NCI-H2107 treated with DMSO at 0.1 percent for 48 hours (cell line): ENCODE measurements around the gene ALDH7A1.
"Not testable (repeated sequence)": the region's sequence is repeated elsewhere in the genome, so short reads cannot be mapped to it uniquely, and the experiment has no call there.

Experiments
- DNase-seq: peaks from one replicate; lab custom pipeline; 2025; ENCODE audit not compliant: unreplicated experiment; lab: John Stamatoyannopoulos, UW

Gene ALDH7A1

DNA sequence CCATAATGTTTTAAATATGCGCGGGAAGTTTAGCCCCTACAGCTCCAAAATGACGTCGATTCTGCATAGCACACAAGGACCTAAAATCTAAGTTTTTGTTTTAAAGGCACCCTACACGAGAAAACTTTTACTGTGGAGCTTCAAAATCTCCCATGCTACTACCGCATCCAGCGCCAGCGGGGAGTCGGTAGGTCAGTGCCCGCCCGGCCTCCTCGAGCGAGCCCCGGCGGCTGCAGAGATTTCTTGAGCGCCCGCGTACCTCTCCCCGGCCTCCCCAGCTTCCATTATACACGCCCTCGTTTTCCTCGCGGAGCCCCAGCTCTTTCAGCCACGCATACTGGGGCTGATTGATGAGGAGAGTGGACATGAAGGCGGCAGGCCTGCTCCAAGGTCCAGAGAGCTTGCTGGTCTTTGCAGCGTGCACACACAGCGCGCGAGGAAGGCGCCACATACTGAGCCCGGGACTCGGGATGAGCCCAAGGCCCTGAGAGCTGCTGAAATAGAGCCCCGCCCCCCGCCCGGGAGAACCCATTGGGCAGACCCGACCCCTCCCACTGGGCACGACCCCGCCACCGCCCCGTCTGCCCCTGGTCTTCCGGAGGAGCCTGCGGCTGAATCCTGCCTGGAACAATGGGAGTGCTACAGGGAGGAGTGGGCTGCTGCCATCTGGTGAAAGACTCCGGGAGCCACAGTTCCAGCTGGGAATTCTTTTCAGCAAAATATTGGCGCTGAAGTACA is at the start of gene ALDH7A1:
TSS of gene ALDH7A1 (minus strand) at position 472 of the 738 bp plus-strand sequence. CDS start at position 451, 21 bp downstream.
- peak; percentile 59 for DNase-seq

DNA sequence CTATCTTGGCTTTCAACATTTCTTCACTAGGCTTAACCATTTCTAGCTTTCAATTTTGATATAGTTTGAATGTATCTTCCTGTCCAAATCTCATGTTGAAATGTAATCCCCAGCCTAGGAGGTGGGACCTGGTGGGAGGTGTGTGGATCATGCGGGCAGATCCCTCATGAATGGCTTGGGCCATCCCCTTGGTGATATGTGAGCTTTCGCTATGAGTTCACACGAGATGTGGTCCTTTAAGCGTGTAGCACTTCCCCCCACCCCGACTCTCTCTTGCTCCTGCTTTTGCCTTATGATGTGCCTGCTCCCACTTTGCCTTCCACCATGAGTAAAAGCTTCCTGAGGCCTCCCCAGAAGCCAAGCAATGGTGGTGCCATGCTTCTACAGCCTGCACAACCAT is 46.4 kb upstream of the ALDH7A1 start:
- no peak for DNase-seq

DNA sequence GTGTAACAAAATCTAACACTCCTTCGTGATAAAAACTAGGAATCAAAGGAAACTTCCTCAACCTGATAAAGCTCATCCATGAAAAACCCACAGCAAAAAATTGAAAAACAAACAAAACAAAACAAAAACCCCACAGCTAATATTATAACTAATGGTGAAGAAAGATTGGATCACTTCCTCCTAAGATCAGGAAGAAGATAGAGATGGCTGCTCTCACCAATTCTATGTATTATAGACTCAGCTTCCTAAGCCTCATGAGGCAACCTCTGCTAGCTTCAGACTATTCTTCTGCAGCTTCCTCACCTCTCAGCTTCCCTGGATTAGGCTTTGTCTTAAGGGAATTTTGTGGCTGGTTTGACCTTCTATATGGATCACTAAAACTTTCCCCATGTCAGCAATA is 45.8 kb upstream of the ALDH7A1 start:
- no peak for DNase-seq

DNA sequence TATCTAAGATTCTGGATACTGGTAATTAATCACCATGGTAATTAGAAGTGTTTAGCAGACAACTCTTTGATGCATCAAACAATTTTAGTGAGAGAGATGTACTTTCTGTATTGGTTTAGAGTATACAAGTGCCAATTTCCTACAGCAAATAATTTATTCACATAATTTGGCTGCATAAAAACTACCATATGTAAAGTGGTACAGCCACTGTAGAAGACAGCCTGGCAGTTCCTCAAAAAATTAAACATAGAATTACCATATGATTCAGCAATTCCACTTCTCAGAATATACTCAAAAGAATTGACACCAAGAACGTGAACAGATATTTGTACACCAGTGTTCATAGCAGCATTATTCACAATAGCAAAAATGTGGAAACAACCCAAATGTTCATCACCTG is 41.9 kb upstream of the ALDH7A1 start:
- no peak for DNase-seq

DNA sequence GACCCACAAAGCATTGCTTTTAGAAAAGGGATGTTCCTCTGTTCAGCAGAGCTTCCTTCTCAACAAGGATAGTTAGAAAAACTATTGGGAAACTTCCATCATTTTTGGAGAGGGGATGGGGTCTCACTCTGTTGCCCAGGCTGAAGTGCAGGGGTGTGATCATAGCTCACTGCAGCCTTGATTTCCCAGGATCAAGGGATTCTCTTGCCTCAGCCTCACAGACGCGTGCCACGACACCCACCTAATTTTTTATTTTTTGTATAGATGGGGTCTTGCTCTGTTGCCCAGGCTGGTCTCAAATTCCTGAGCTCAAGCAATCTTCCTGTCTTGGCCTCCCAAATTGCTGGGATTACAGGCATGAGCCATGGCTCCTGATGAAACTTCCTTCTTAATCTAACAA is 40.6 kb upstream of the ALDH7A1 start:
- no peak for DNase-seq

DNA sequence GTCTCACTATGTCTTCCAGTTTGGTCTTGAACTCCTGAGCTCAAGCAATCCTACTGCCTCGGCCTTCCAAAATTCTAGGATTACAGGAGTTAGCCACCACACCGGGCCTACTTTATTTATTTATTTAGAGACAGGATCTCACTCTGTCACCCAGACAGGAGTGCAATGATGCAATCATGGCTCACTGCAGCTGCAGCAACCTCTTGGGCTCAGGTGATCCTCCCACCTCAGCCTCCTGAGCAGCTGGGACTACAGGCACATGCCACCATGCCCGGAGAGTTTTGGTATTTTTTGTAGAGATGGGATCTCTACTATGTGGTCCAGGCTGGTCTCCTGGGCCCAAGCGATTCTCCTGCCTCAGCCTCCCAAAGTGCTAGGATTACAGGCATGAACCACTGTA is 38.5 kb upstream of the ALDH7A1 start:
- no peak for DNase-seq

DNA sequence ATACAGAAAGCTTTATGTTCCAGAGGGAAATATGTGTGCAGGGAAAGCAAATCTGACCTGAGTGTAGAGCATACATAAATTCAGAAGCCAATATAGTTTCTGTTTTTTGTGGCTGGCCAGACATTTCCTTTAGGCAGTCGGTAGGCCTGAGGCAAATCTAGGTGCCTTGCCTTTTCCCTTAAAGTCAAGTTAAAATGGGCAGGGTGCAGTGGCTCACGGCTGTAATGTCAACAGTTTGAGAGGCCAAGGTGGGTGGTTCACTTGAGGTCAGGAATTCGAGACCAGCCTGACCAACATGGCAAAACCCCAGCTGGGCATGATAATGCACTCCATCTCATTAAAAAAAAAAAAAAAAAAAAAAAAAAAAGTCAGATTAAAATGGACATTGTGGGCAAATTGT is 36.9 kb upstream of the ALDH7A1 start:
- DNase-seq, result no peak

DNA sequence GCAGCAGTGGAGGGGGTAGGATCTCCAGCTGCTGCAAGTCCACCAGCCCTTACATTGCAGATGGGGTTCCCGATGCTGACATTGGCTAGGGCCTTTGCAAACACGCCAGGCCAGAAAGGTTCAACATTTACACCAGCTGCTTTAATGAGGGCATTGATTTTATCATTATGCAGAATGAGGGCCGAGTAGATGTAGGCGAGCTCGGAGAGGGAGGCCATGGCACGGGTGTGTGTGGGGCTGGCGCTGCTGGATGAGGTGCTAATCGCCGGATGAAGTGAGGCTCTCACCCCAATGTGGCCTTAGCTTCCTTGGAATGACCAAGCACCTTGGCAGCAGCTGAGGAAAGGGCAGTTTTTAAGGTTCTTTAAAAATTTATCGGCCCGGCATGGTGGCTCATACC is 33.1 kb upstream of the ALDH7A1 start:
- DNase-seq, result no peak

DNA sequence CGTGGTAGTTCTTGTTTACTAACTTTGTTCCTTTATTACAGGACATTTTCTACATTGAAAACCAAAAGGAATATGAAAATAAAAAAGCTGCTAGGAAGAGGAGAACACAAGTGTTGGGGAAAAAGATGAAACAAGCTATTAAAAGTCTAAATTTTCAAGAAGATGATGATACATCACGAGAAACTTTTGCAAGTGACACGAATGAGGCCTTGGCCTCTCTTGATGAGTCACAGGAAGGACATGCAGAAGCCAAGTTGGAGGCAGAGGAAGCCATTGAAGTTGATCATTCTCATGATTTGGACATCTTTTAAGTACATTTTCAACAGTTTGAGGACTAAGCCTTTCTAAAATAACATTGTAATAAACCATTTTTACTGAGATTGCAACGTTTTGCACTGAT is 29.5 kb upstream of the ALDH7A1 start:
- no peak for DNase-seq

DNA sequence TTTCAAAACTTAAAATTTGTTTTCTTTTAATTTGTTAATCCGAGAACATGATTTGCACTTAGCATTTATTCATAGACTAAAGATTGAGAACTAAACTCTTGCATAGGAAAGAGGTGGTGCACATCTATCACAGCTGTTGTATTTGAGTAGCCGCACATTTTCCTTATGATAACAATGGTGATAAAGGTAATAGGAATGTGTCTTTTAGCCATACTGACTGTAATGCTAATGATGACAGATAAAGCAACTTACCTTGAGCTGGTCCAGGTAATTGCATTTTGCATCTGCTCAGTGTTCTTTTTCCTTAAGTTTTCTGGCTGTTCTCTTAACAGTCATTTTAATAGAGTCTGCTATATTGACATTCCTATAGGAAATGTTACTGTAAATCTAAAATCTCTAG is 24.8 kb upstream of the ALDH7A1 start:
- DNase-seq, result no peak

DNA sequence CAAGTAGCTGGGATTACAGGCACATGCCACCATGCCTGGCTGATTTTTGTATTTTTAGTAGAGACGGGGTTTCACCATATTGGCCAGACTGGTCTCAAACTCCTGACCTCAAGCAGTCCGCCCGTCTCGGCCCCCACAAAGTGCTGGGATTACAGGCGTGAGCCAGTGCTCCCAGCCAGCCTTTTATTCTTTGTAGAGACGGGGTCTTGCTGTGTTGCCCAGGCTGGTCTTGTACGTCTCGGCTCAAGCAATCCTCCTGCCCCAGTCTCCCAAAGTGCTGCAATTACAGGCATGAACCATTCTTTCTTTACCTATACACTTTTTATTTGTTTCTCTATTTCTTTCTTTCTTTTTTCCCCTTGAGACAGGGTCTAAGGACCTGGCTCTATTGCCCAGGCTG is 22.6 kb upstream of the ALDH7A1 start:
- DNase-seq, result not testable (repeated sequence)

DNA sequence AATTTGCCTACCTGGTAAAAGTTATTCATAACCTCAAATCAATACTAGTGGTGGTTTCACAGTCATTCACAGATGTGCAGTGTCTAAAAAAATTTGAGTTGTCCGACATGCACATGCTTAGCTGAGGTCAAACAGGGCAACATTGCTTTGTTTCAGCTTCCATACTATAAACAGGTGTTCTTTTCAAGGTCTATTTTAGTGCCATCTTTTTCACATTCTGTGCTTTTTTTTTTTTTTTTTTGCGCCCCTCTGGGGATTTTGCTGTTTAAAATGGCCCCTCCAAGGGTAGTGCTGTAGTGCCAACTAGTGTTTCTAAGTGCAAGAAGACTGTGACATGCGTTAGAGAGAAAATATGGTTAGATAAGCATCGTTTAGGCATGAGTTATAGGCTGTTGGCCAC is 20.3 kb upstream of the ALDH7A1 start:
- no peak for DNase-seq

DNA sequence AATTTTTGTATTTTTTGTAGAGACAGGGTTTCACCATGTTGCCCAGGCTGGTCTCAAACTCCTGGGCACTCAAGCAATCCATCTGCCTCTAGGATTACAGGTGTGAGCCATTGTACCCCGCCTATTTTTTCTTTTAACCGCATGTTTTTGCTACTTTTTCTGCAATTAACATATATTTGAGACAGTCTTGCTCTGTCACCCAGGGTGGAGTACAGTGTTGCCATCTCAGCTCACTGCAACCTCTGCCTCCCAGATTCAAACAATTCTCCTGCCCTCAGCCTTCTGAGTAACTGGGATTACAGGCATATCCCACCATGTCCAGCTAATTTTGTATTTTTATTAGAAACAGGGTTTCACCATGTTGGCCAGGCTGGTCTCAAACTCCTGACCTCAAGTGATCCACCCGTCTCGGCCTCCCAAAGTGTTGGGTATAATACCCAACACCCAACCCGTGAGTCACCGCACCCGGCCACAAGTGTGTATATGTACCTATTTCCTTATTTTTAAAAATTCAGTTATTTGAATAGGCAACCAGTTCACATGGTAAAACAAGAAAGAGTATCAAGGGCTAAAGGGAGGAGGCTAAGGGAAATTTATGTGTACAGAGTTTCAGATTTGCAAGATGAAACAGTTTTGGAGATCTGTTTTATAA is 19.0 kb upstream of the ALDH7A1 start:
- DNase-seq, result no peak

DNA sequence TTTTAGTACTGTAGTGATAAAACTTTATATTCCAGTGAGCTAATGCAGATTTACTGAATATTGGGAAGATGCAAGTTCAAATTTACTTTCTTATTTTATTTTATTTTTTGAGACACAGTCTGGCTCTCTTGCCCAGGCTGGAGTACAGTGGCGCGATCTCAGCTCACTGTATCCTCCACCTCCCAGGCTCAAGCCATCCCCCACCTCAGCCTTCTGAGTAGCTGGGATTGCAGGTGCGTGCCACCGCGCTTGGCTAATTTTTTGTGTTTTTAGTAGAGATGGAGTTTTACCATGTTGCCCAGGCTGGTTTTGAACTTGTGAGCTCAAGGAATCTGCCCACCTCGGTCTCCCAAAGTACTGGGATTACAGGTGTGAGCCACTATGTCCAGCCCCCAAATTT is 15.6 kb upstream of the ALDH7A1 start:
- DNase-seq, result no peak

DNA sequence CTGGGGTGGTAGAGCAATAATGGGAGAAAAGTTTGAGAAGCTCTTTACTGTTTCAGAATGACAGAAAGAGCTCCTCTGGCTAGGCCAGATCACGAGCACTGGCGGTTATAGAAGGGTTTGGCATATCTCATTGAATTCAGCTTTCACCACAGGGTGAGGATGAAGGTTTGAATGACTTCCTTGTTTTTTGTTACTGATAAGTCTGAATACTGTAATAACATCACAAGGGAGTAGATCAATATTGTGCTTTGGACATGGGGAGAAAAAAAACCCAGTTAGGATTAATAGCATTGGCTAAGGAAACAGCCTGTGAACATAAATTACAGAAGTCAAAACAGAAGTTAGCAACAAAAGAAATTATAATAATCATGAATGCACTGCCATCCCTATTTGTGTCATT is 15.1 kb upstream of the ALDH7A1 start:
- DNase-seq, result no peak

DNA sequence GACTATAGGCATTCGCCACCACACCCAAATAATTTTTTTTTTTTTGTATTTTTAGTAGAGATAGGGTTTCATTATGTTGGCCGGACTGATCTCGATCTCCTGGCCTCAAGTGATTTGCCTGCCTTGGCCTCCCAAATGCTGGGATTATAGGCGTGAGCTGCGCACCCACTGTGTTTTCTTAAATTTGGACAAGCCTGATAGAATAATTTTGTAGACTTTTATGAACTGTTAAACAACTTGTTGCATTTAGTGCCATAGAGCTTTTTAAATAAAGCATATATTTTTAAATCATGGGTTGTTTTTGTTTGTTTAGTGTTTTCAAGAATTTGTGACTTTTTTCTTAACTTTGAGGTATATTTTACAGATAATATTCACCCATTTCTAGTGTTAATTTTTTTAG is 10.5 kb upstream of the ALDH7A1 start:
- no peak for DNase-seq

DNA sequence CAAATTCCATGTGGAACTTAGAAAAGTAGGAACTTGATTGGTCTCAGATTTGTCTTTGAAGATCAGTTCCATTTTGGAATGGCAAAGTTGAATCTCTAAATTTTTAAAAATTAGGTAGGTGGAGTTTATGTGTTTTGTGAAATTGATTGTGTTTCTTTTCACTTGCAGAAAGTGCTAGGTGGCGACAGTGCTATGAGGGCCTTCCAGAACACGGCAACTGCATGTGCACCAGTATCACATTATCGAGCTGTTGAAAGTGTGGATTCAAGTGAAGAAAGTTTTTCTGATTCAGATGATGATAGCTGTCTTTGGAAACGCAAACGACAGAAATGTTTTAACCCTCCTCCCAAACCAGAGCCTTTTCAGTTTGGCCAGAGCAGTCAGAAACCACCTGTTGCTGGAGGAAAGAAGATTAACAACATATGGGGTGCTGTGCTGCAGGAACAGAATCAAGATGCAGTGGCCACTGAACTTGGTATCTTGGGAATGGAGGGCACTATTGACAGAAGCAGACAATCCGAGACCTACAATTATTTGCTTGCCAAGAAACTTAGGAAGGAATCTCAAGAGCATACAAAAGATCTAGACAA is 8.5 kb upstream of the ALDH7A1 start:
- no peak for DNase-seq

DNA sequence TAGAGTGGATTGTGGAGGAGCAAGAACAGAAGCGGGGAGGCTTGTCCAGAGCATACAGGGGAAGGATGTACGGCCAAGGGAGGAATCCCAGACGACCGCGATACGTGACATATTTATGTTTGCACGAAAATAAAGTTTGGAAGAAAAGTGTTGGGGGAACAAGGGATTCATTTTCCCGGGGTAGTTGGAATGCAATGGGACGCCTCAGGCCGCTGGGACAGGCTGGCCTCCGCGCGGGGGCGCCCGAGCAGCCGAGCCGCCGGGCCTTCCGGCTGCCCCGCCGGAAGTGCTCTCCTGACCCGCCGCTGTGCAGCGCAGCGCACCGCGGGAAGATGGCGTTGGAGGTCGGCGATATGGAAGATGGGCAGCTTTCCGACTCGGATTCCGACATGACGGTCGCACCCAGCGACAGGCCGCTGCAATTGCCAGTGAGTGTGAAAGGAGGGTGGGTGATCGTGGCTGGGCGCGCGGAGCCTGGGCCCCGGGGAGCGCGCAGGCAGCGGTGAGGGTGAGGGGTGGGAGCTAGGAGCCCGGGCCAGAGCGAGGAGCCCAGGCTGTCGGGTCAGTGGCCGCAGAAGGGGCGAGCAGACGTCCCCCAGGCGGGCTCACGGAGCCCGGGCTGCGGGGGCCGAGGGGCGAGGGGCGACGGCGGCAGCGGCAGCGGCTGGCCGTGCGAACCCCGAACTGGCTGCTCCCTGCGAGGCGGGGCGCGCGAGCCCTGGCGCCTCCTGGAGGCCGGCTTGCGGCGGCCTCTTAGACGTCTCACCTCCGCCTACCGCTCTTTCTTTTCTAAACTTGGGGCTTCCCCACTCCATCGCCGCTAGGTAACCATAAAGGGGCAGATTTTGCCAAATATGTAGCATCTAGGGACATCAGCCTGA is 5.9 kb upstream of the ALDH7A1 start, which contains the start of gene PHAX:
TSS of gene PHAX (plus strand) at position 317 of the 881 bp plus-strand sequence. CDS start at position 333, 16 bp downstream.
- DNase-seq, result no peak

DNA sequence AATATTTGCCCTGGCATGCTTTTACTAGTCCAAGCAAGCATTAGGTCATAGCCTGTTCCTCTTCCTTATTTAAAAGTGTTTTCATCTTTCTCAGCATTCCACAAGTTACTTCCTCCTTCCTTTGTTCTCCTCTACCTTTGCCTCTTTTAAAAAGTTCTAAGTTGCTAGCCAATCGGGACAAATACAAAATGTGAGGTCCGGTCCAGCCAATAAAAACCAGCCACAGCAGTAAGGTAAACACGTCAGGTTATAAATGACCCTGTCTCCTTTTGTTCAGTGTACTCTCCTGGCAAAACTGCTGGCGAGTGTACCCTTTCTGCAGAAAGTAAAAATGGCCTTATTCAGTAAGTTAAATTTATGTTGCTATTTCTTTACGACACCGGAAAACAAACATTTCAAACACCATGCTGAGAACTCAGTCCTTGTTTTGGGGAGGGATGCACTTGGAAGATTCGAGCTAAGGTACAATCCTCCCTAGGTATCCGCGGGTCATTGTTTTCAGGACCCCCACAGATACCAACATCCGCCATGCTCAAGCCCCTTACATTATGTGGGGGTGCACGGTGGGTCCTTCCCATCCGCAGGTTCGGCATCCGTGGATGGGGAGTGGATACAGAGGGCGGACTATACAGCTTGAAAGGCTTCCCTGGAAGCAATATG is 5.1 kb upstream of the ALDH7A1 start:
- DNase-seq, result not testable (repeated sequence)

DNA sequence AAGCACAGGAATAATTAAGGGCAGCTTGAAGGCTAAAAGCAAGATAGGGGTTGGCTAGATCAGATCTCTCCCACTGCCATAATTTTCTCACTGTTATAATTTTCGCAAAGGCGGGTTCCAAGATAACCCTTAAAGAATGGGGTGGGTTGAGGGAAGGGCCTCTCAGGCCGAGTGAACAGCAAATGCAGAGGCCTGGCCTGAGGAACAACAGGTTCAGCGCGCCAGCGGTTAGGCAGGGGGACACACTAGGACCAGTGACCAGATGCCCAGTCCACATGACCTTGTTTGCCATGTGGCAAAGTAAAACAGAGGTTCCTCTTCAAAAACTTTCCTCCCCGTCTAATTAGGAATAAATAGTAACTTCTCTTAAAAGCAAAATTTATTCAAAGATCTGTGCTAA is 4.5 kb upstream of the ALDH7A1 start:
- no peak for DNase-seq

DNA sequence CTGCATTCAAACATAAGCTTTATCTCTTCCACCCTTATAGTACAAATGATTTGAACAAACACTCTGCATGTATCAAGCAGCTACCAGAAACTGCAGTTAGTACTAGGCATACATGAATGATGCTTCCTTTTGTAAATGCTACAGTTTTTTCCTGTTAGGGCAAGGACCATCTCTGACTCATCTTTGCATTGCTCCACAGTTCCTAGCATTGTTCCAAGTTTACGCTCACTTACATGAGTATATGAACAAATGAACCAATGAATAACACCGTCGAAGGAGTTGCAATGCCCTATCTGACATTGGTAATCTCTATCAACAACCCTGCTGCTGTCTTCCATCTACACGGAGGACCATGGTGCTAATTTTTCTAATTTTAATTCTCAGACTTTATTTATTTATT is 2.1 kb upstream of the ALDH7A1 start:
- DNase-seq, result no peak
